ENCODE data around the gene COMMD8. TPM values are rescaled to one million over a fixed set of nuclear protein-coding genes. Genes with fewer than 3 reads are reported as not detected.

The COMMD8 gene
- total RNA-seq, 1 experiment from 2014 or later = 10.9 TPM

DNA sequence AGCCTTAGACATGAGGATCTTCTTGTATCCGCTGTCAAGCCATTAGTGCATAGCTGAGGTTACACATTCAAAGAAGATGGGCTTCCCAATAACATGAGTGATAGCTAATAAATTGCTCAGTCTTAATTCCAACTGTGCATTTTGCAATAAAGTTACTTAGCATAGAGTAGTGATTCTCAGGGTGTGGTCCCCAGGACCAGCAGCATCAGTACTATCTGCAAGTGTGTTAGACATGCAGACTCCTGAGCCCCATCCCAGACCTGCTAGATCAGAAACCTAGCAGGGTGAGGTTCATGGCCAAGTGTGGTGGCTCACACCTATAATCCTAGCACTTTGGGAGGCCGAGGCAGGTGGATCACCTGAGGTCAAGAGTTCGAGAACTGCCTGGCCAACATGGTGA is 41.6 kb upstream of the COMMD8 start:
- Mint-ChIP-seq H3K27me3 (ENCODE audit: low read depth) (no peaks in the 10 kb centered on the region), H3K27ac (no peak overlapping the region), H3K4me3 (no peak overlapping the region), H3K9me3 (no peaks in the 10 kb centered on the region), H3K36me3 (ENCODE audit: insufficient read depth in 1 of 3, low read depth in 3 of 3) (no peaks in the 10 kb centered on the region; a peak in 1 of 7 replicates), H3K4me1 (peaks cover 9 to 10% of the 10 kb centered on the region in 2 experiments)
- no peak overlapping the region for H3K14ac ChIP-seq (ENCODE audit: insufficient read depth, low read length)
- H3K27ac ChIP-seq (ENCODE audit: insufficient read length, low read depth, low read length) = no peak overlapping the region
- no peak overlapping the region for H3K23ac ChIP-seq (ENCODE audit: insufficient read length, low read depth, low read length)
- H3K79me2 ChIP-seq (ENCODE audit: insufficient read depth, low read length) = no peaks in the 10 kb centered on the region
- H2BK15ac ChIP-seq (ENCODE audit: low read depth, low read length) = no peak overlapping the region
- TF ChIP-seq CTCF (conservative IDR thresholded peaks at IDR 0.05) = no peak
- H3K18ac ChIP-seq (ENCODE audit: insufficient read length, low read depth, low read length) = no peak overlapping the region
- no peak overlapping the region for H2AK5ac ChIP-seq (ENCODE audit: insufficient read length, low read length)
- no peak overlapping the region for H2BK5ac ChIP-seq (ENCODE audit: insufficient read length, low read length)
- H3K4ac ChIP-seq (ENCODE audit: low read depth, low read length) = no peak overlapping the region
- H3K9ac ChIP-seq (ENCODE audit: extremely low read depth, insufficient read length, low read length) = no peak overlapping the region
- no peak overlapping the region for H3K4me2 ChIP-seq (ENCODE audit: insufficient read depth, insufficient read length, low read length)
- no peak overlapping the region for H2BK20ac ChIP-seq (ENCODE audit: low read depth, low read length, poor library complexity, severe bottlenecking)
- H2BK12ac ChIP-seq (ENCODE audit: insufficient read length, low read depth, low read length) = no peak overlapping the region
- no CpG with 5 or more reads among the region's 3 CpGs for WGBS (ENCODE audit: extremely low coverage, insufficient read length, low lambda C conversion rate)
- no peaks in the 10 kb centered on the region for H4K20me1 ChIP-seq (ENCODE audit: control insufficient read depth, insufficient read depth, insufficient read length)
- no peak overlapping the region for H3K56ac ChIP-seq (ENCODE audit: insufficient read length, low read depth, low read length)
- no peaks in the 10 kb centered on the region for H3K79me1 ChIP-seq (ENCODE audit: insufficient read depth, low read depth, low read length, poor library complexity, severe bottlenecking)
- H2AFZ ChIP-seq (ENCODE audit: low read length) = no peak overlapping the region
- H3K23me2 ChIP-seq (ENCODE audit: insufficient read length, low read depth, low read length, poor library complexity, severe bottlenecking) = no peaks in the 10 kb centered on the region
- no peak overlapping the region for H4K5ac ChIP-seq (ENCODE audit: insufficient read length, low read depth, low read length)
- no peaks in the 10 kb centered on the region for H3K9me3 ChIP-seq (ENCODE audit: control insufficient read depth, low read depth, low read length)
- no peaks in the 10 kb centered on the region for H3K27me3 ChIP-seq (ENCODE audit: insufficient read depth, low read length)
- no peak overlapping the region for H3T11ph ChIP-seq (ENCODE audit: low read length)
- no peak for DNase-seq
- no peak overlapping the region for H4K91ac ChIP-seq (ENCODE audit: insufficient read length, low read depth, low read length)
- H4K8ac ChIP-seq (replicated peaks; ENCODE audit: insufficient read length, low read depth, low read length) = no peak overlapping the region
- no peaks in the 10 kb centered on the region for H3K4me1 ChIP-seq (ENCODE audit: insufficient read depth, low read length)
- H2BK120ac ChIP-seq (ENCODE audit: low read depth, low read length, poor library complexity, severe bottlenecking) = no peak overlapping the region

Measured in H9 (cell line).